Subcutaneous adipose tissue (tissue), 4 donors: ENCODE measurements around the gene CFAP46. TPM values are rescaled to one million over a fixed set of nuclear protein-coding genes. Genes with fewer than 3 reads are reported as not detected.

Experiments used
- CTCF ChIP-seq: fragments of 450-650 bp; IDR thresholded peaks from one replicate; pipeline ENCODE4 v1.5.1; 2016; ENCODE audit warnings: low read depth, mild to moderate bottlenecking, control low read depth, antibody characterized with exemption, moderate library complexity
- total RNA-seq, 4 donors: library from RNA; depleted of rRNA; stranded (reverse); fragments of >200 nt; gene quantifications; one replicate each; pipeline ENCODE4 v1.1.0, GENCODE V29; 2016

Gene CFAP46
- not detected for total RNA-seq

GRCh38 chr10:132942101-132943057, at the start of gene CFAP46:
Gene CFAP46 (minus strand): TSS chr10:132942570. CDS start chr10:132942484, 86 bp downstream.
- TF ChIP-seq CTCF = no peak

- TF ChIP-seq CTCF = no peak
Measured at GRCh38 chr10:132991706-132992432, 49.5 kb upstream of the CFAP46 start.

GRCh38 chr10:132990684-132991545, 48.5 kb upstream of the CFAP46 start:
- TF ChIP-seq CTCF = no peak

- no peak for TF ChIP-seq CTCF
Measured at GRCh38 chr10:132989476-132990415, 47.4 kb upstream of the CFAP46 start.

- TF ChIP-seq CTCF = no peak
Measured at GRCh38 chr10:132988988-132989387, 46.6 kb upstream of the CFAP46 start.
